Measurements from ENCODE around the gene TGM5.
A peak's percentile ranks its signal among the peaks of the same experiment; 100 is the strongest.

Gene TGM5

DNA sequence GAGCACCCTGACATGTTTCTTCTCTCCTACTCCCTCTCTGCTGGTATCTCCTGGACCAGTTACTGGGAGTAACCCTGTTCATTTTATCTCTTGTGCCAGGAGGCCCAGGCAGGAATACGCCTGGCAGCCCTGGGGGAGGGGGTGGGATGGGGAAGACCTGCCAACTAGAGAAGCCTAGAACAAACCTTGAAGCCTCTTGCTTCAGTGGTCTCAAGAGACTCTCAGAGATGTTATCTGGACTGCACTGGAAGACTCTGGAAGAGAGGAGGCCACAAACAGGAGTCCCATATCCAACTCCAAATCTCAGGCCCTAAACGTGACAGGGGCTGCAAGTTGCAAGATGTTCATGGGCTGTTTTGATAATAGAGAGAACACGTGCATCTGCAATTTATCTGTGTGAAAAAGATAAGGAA, 45.7 kb downstream of the TGM5 start, which contains the start of gene EPB42:
Gene EPB42, minus strand, starts transcription at position 28 of the 413 bp plus-strand sequence. CDS start 193 bp downstream, outside the sequence.
- H3K27me3 ChIP-seq (ENCODE audit: insufficient read depth, low read depth, severe bottlenecking): no peaks in the 10 kb centered on the region
- H3K9me3 ChIP-seq (ENCODE audit: severe bottlenecking): no peaks in the 10 kb centered on the region
- H3K4me3 ChIP-seq (ENCODE audit: low read depth, low read length): no peak within 1 kb of the TSS
- H3K36me3 ChIP-seq: no peaks in the 10 kb centered on the region
- no peak for DNase-seq
- TF ChIP-seq, protein P1, sequence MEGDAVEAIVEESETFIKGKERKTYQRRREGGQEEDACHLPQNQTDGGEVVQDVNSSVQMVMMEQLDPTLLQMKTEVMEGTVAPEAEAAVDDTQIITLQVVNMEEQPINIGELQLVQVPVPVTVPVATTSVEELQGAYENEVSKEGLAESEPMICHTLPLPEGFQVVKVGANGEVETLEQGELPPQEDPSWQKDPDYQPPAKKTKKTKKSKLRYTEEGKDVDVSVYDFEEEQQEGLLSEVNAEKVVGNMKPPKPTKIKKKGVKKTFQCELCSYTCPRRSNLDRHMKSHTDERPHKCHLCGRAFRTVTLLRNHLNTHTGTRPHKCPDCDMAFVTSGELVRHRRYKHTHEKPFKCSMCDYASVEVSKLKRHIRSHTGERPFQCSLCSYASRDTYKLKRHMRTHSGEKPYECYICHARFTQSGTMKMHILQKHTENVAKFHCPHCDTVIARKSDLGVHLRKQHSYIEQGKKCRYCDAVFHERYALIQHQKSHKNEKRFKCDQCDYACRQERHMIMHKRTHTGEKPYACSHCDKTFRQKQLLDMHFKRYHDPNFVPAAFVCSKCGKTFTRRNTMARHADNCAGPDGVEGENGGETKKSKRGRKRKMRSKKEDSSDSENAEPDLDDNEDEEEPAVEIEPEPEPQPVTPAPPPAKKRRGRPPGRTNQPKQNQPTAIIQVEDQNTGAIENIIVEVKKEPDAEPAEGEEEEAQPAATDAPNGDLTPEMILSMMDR (IDR thresholded peaks at IDR 0.05; ENCODE audit: low read depth, low read length): no peak
- no peak within 1 kb of the TSS for H3K27ac ChIP-seq

- Histone ChIP-seq H3K27me3 (ENCODE audit: insufficient read depth, low read depth, severe bottlenecking) (no peaks in the 10 kb centered on the region), H3K36me3 (no peaks in the 10 kb centered on the region), H3K9me3 (ENCODE audit: severe bottlenecking) (no peaks in the 10 kb centered on the region), H3K4me3 (ENCODE audit: low read depth, low read length) (no peak overlapping the region), H3K27ac (no peak overlapping the region)
- TF ChIP-seq, protein P1 (IDR thresholded peaks at IDR 0.05; ENCODE audit: low read depth, low read length): no peak
- DNase-seq: no peak
These were observed 46.5 kb downstream of the TGM5 start for GRCh38 chr15:43219929-43220928.

DNA sequence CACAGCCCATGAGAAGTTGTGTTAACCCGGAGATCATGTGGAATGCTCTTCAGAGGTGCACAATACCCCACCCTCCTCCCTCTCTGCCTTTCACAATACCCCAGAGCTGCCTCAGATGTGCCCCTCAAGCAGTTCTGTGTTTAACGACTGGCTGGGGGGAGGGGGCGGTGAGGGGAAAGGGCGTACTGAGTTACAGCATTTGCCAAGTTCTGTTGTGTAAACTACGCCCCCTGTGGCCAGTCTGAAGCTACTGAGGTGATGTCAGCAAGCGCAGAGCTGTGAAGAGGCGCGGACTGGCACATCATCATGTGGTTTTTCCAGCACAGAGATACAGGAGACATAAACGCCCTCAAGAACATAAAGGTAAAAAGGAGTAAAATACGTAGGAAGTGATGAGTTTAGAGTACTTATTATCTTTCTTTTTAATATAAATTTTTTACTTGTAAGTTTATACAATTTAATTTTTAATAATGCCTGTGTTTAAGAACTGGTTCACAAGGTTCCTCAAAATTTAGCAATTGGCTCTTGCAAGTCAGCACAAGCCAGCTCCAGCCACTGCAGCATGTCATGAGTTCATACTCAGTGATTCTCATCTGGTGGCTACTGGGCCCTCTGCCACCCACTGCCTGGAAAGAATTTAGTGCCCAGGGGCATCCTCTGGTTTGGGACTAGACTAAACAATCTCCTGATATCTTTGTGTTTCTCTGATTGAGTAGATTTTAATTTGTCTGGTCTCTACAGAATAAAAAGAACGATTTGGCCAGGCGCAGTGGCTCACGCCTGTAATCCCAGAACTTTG, 47.6 kb downstream of the TGM5 start:
- Histone ChIP-seq H3K4me3 (ENCODE audit: low read depth, low read length) (no peak overlapping the region), H3K36me3 (no peaks in the 10 kb centered on the region), H3K27me3 (ENCODE audit: insufficient read depth, low read depth, severe bottlenecking) (no peaks in the 10 kb centered on the region), H3K9me3 (ENCODE audit: severe bottlenecking) (no peaks in the 10 kb centered on the region), H3K27ac (no peak overlapping the region)
- peak; percentile 34 for DNase-seq
- TF ChIP-seq, protein P1 (IDR thresholded peaks at IDR 0.05; ENCODE audit: low read depth, low read length): peak; percentile 46; the same call in 1 of the 2 replicates

- no peaks in the 10 kb centered on the region for H3K36me3 ChIP-seq
- TF ChIP-seq, protein P1 (IDR thresholded peaks at IDR 0.05; ENCODE audit: low read depth, low read length): no peak
- no peaks in the 10 kb centered on the region for H3K9me3 ChIP-seq (ENCODE audit: severe bottlenecking)
- no peaks in the 10 kb centered on the region for H3K27me3 ChIP-seq (ENCODE audit: insufficient read depth, low read depth, severe bottlenecking)
- H3K4me3 ChIP-seq (ENCODE audit: low read depth, low read length): no peak overlapping the region
- H3K27ac ChIP-seq: no peak overlapping the region
- no peak for DNase-seq
These were observed 50.8 kb downstream of the TGM5 start for GRCh38 chr15:43215961-43216360.

- no peak for DNase-seq
- Histone ChIP-seq H3K27me3 (ENCODE audit: insufficient read depth, low read depth, severe bottlenecking) (no peaks in the 10 kb centered on the region), H3K4me3 (ENCODE audit: low read depth, low read length) (no peak overlapping the region), H3K27ac (no peak overlapping the region), H3K36me3 (no peaks in the 10 kb centered on the region), H3K9me3 (ENCODE audit: severe bottlenecking) (no peaks in the 10 kb centered on the region)
- TF ChIP-seq, protein P1 (IDR thresholded peaks at IDR 0.05; ENCODE audit: low read depth, low read length): no peak
These were observed 52.0 kb downstream of the TGM5 start for GRCh38 chr15:43214592-43215295.
